Stimulated activated naive B cell treated with anti-CD40 and anti-IgM and Interleukin-4, amounts not matched to agents 10 μg/mL and 1 μg/mL and 100 μg/mL, for 72 hours (primary cell): ENCODE measurements around the gene HIGD1A.

Experiments
- ATAC-seq, 2 donors: fragments of 150-1000 bp; cut with Tn5 transposase; replicated peaks; 2 replicates each; pipeline ENCODE4 v1.10.0; 2021; ENCODE audit warnings: moderate library complexity in 1 of 2
- DNase-seq: peaks from one replicate; pipeline ENCODE4 v3.0.0; 2021
- H3K27ac Mint-ChIP-seq: one replicate; pipeline ENCODE4 v1.8.0; 2022; ENCODE audit warnings: mild to moderate bottlenecking, mixed read lengths
- H3K27me3 Mint-ChIP-seq, 2 donors: one replicate each; pipeline ENCODE4 v1.8.0; 2022; ENCODE audit warnings: mixed read lengths in 2 of 2
- H3K36me3 Mint-ChIP-seq, 2 donors: one replicate each; pipeline ENCODE4 v1.8.0; 2022; ENCODE audit warnings: mixed read lengths in 2 of 2, mild to moderate bottlenecking in 1 of 2
- H3K4me1 Mint-ChIP-seq, 2 donors: one replicate each; pipeline ENCODE4 v1.8.0; 2022; ENCODE audit warnings: mixed read lengths in 2 of 2, mild to moderate bottlenecking in 1 of 2
- H3K4me3 Mint-ChIP-seq, 2 donors: one replicate each; pipeline ENCODE4 v1.8.0; 2022; ENCODE audit warnings: mild to moderate bottlenecking in 2 of 2, mixed read lengths in 2 of 2, moderate library complexity in 1 of 2
- H3K9me3 Mint-ChIP-seq, 2 donors: one replicate each; pipeline ENCODE4 v1.8.0; 2022; ENCODE audit warnings: mixed read lengths in 2 of 2, mild to moderate bottlenecking in 1 of 2

The HIGD1A gene

GRCh38 chr3:42804106-42804830 is at the start of gene HIGD1A:
Gene HIGD1A, minus strand, starts transcription at chr3:42804490. Its CDS starts 10,237 bp downstream, at chr3:42794253.
- H3K36me3 Mint-ChIP-seq, result peaks cover 2 to 10% of the 10 kb centered on the region in 2 donors
- H3K4me3 Mint-ChIP-seq, result peak within 1 kb of the TSS; percentile 87 to 89
- H3K27ac Mint-ChIP-seq, result peak within 1 kb of the TSS; percentile 89
- peaks cover 21 to 22% of the 10 kb centered on the region in 2 donors for H3K27me3 Mint-ChIP-seq
- no peaks in the 10 kb centered on the region for H3K9me3 Mint-ChIP-seq
- peaks cover 17 to 33% of the 10 kb centered on the region in 2 donors for H3K4me1 Mint-ChIP-seq
- peak; percentile 90 for DNase-seq
- ATAC-seq, result peak; percentile 99

- Mint-ChIP-seq H3K27me3 (peaks cover 0 to 5% of the 10 kb centered on the region in 2 donors), H3K27ac (peak overlapping the region; percentile 86), H3K4me3 (no peak overlapping the region), H3K9me3 (no peaks in the 10 kb centered on the region), H3K36me3 (no peaks in the 10 kb centered on the region), H3K4me1 (peaks cover 26 to 42% of the 10 kb centered on the region in 2 donors)
- no peak for DNase-seq
- no peak for ATAC-seq
Observed at GRCh38 chr3:42853739-42854302, 49.5 kb upstream of the HIGD1A start.

DNA sequence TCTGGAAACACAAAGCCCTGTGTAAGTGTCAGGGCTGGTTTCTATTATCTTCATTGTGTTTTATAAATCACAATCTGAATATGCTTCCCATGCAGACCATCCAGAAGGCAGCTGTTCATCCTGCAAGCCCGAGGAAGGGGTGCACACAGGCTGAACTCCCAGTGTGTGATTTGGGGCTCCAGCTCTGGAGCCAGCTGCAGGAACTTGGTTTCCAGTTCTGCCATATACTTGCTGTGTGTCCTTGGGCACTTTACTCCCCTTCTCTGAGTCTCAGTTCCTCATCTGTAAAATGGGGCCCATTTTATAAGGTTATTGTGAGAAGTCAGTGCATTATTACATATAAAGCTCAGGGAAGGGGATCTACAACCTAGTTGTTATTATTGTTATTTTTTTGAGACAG is 48.8 kb upstream of the HIGD1A start:
- DNase-seq (no peak), ATAC-seq (no peak)
- Mint-ChIP-seq H3K4me1 (peaks cover 27 to 45% of the 10 kb centered on the region in 2 donors), H3K9me3 (no peaks in the 10 kb centered on the region), H3K36me3 (no peaks in the 10 kb centered on the region), H3K27me3 (peaks cover 0 to 5% of the 10 kb centered on the region in 2 donors), H3K4me3 (no peak overlapping the region), H3K27ac (no peak overlapping the region)

- Mint-ChIP-seq H3K27me3 (peaks cover 0 to 5% of the 10 kb centered on the region in 2 donors), H3K36me3 (no peaks in the 10 kb centered on the region), H3K4me3 (no peak overlapping the region), H3K4me1 (peaks cover 31 to 51% of the 10 kb centered on the region in 2 donors), H3K9me3 (no peaks in the 10 kb centered on the region), H3K27ac (peak overlapping the region; percentile 38)
- ATAC-seq (no peak), DNase-seq (no peak)
Observed at GRCh38 chr3:42852441-42852840, 48.2 kb upstream of the HIGD1A start.

DNA sequence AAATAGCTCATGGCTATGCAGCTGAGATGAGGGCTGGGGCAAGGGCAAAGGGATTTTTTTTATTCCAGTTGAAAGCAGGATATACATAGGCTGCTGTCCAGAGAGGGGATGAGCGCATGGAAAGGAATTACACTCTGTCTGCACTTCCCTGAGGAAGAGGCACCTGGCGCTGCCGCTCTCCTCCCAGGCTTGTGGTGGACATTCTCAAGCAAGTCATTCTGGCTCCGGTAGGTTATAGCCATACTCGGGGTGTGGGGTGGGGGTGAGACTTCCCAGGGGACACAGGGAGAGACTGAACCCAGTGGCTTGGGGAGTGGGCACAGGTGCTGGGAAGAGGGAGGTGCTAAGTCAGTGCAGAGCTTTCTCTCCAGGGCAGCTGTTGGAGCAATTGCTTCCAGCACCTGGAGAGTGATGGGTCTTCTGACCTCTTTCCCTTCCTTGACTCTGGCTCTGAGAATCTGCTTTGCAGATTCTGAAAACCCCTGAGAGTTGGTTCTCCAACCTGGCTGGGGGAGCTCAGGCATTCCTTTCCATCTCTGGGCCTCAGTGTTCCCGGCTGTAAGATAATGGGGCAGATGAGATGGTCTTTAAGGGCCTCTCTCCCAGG is 47.0 kb upstream of the HIGD1A start:
- Mint-ChIP-seq H3K4me1 (peaks cover 40 to 57% of the 10 kb centered on the region in 2 donors), H3K27ac (no peak overlapping the region), H3K4me3 (no peak overlapping the region), H3K9me3 (no peaks in the 10 kb centered on the region), H3K27me3 (peaks cover 0 to 5% of the 10 kb centered on the region in 2 donors), H3K36me3 (no peaks in the 10 kb centered on the region)
- DNase-seq (no peak), ATAC-seq (no peak)

DNA sequence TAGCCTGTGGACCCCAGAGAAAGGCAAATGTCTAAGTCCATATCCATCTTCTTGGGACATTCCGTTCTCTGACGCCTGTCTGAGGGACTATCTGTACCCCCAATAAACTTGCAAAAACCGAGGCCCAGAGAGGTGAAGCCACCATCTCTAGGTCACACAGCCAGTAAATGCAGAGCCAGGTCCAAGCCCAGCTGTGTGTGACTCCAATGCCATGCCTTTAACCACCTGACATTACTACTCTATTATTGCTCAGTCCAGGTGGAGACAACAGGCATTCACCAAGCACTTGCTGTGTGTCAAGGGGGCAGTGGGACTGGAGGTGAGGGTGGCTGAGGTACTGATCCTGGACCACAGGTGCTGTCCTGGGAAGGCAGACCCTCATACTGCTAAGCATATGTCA is 46.0 kb upstream of the HIGD1A start:
- H3K36me3 Mint-ChIP-seq, result no peaks in the 10 kb centered on the region
- H3K9me3 Mint-ChIP-seq, result no peaks in the 10 kb centered on the region
- no peak overlapping the region for H3K4me3 Mint-ChIP-seq
- peaks cover 39 to 57% of the 10 kb centered on the region in 2 donors for H3K4me1 Mint-ChIP-seq
- ATAC-seq, result no peak
- no peak for DNase-seq
- no peak overlapping the region for H3K27ac Mint-ChIP-seq
- H3K27me3 Mint-ChIP-seq, result peaks cover 0 to 1% of the 10 kb centered on the region in 2 donors

DNA sequence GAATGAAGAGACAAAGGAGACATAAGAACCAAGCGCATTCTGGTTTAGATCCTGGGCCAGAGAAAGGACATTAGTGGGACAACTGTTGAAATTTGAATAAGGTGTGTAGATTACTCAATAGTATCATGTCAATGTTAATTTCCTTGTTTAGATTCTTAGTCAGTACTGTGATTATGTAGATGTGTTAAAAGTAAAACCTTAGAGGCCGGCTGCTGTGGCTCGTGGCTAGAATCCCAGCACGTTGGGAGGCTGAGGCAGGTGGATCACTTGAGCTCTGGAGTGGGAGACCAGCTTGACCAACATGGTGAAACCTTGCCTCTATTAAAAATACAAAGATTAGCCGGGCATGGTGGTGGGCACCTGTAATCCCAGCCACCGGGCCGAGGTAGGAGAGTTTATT is 44.7 kb upstream of the HIGD1A start:
- no peaks in the 10 kb centered on the region for H3K36me3 Mint-ChIP-seq
- peaks cover 45 to 68% of the 10 kb centered on the region in 2 donors for H3K4me1 Mint-ChIP-seq
- no peak overlapping the region for H3K4me3 Mint-ChIP-seq
- no peaks in the 10 kb centered on the region for H3K9me3 Mint-ChIP-seq
- peak overlapping the region; percentile 68 for H3K27ac Mint-ChIP-seq
- ATAC-seq, result no peak
- H3K27me3 Mint-ChIP-seq, result no peaks in the 10 kb centered on the region
- DNase-seq, result no peak

DNA sequence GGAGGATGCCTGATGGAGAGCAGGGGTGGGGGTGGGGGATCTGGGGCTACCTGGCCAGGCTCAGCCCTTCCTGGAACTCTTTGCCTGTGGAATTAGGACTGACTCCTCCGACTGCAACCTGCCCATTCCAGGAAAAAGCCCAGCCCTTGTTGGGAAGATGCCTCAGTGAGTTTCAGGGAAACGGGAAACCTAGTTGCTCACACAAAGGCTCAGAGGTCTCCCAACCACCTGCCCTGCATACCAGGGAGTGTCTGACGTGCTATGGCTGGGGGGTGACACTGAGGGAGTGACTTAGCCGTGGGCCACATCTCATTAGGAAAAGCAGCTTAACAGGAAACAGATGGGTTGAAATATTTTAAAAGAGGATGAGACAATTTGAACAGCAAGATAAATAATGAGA is 43.4 kb upstream of the HIGD1A start:
- no peak for DNase-seq
- H3K9me3 Mint-ChIP-seq, result no peaks in the 10 kb centered on the region
- no peaks in the 10 kb centered on the region for H3K27me3 Mint-ChIP-seq
- H3K27ac Mint-ChIP-seq, result peak overlapping the region; percentile 92
- no peaks in the 10 kb centered on the region for H3K36me3 Mint-ChIP-seq
- peak overlapping the region; percentile 68 to 79 for H3K4me3 Mint-ChIP-seq
- peaks cover 48 to 69% of the 10 kb centered on the region in 2 donors for H3K4me1 Mint-ChIP-seq
- peak in 1 of 2 donors; percentile 30 for ATAC-seq

DNA sequence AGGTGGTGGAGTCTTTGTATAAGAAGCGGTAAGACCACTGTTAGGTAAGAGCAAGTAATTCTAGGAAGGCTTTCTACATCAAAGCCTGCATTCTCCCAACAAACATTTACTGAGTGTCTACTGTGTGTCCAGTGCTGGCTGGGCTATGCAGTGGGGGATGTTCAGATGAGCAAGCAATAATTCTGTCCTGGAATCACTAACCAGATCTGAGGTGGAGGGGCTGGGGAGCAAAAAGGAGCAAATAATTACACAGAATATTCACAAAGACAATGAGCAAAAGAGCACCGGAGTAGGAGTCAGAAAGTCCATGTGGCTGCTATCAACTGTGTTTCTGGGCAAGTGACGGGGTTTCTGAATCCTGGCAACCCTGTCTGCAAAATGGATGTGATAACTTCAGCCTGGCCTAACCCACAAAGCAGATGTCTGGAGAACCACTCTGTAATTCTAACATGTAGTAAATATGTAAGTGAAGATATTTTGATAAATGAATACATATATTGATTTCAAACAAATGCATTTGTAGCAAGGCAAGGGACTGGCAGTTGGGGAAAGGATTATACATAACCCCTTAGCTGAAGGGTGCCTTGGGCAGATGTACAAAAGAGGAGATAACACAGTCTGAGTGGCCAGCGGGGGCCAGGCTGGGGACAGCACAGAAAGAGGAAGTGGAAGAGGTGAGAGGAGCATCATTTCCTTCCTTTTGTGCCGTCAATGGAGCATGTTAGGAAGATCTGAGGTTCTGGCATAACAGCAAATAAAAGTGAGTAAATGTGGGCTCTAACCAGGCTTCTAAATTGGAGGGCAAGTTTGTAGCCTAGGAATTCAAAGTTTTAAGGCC is 42.6 kb upstream of the HIGD1A start:
- Mint-ChIP-seq H3K4me1 (peaks cover 42 to 61% of the 10 kb centered on the region in 2 donors), H3K27ac (peak overlapping the region; percentile 92), H3K4me3 (peak overlapping the region; percentile 68 to 79), H3K27me3 (no peaks in the 10 kb centered on the region), H3K9me3 (no peaks in the 10 kb centered on the region), H3K36me3 (no peaks in the 10 kb centered on the region)
- DNase-seq (peak; percentile 49), ATAC-seq (peak; percentile 97)

DNA sequence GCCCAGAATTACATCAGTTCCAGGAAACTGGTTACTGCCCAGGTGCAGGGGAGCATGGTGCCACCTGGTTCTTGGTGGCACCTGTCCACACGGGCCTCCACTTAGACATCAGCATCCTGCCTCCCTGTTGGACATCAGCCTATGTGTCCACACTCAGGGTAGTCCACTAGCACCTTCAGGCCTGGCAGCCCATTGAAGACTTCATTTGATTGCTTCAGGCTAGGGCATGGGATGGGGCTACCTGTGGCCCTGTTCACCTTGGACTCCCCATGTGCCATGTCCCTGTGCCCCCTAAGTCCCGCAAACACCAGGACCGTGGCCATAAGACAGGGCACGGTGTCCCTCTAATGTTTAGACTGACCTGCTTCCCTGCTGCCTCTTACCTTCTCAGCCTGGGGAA is 40.5 kb upstream of the HIGD1A start:
- no peak for ATAC-seq
- no peaks in the 10 kb centered on the region for H3K36me3 Mint-ChIP-seq
- DNase-seq, result no peak
- no peaks in the 10 kb centered on the region for H3K27me3 Mint-ChIP-seq
- H3K4me1 Mint-ChIP-seq, result peaks cover 36 to 68% of the 10 kb centered on the region in 2 donors
- H3K9me3 Mint-ChIP-seq, result no peaks in the 10 kb centered on the region
- H3K27ac Mint-ChIP-seq, result no peak overlapping the region
- no peak overlapping the region for H3K4me3 Mint-ChIP-seq

DNA sequence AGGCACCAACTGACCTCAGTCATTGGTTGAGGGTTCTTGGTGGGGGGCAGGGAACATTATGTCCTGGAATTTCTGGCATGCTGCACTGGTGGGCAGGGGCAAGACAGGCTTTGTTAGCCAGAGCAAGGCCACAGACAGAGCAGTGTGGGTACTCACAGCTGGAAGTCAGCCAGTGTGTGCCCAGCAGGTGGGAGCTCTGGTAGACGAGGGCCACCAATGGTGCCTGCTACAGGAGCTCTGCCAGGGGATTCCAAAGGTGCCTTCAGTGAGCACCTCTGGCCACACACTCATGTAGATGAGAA is 40.1 kb upstream of the HIGD1A start:
- Mint-ChIP-seq H3K36me3 (no peaks in the 10 kb centered on the region), H3K4me1 (peaks cover 39 to 69% of the 10 kb centered on the region in 2 donors), H3K4me3 (no peak overlapping the region), H3K27me3 (no peaks in the 10 kb centered on the region), H3K9me3 (no peaks in the 10 kb centered on the region), H3K27ac (no peak overlapping the region)
- DNase-seq (no peak), ATAC-seq (no peak)

DNA sequence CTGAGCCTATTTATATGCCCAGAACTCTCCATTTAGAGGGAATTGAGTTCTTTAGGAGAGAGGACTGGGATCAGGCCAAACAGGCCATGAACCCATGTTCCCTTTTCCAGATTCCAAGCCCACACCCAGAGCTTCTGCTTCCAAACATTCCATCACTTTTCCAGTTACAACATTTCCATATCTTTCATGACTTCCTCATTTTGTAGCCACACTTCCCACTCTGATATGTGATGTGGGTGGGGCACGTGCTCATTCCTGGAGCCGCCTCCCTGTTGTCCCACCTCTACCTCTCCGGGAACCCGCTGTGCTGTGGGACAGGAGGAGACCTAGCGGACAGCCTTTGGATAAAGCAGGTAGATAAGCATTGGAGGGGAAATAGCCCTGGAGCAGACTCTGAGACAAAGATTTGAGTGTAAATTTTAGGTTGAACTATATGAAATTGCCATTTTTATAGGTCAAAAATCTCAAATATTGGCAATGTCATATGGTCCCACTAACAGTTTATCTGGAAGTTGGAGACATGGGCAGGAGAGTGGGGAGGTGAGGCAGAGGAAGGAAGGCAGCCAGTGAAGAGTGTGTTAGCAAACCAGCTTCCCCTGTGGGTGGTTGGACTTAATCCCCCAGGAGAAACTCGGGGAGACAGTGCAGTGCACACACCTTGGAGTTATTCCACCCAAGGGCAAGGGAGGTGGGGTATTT is 39.6 kb upstream of the HIGD1A start:
- H3K4me1 Mint-ChIP-seq, result peaks cover 36 to 64% of the 10 kb centered on the region in 2 donors
- no peaks in the 10 kb centered on the region for H3K9me3 Mint-ChIP-seq
- no peak for ATAC-seq
- no peak for DNase-seq
- H3K36me3 Mint-ChIP-seq, result no peaks in the 10 kb centered on the region
- H3K27ac Mint-ChIP-seq, result no peak overlapping the region
- H3K27me3 Mint-ChIP-seq, result no peaks in the 10 kb centered on the region
- no peak overlapping the region for H3K4me3 Mint-ChIP-seq

- Mint-ChIP-seq H3K9me3 (no peaks in the 10 kb centered on the region), H3K4me3 (no peak overlapping the region), H3K27ac (no peak overlapping the region), H3K36me3 (no peaks in the 10 kb centered on the region), H3K27me3 (no peaks in the 10 kb centered on the region), H3K4me1 (peaks cover 19 to 44% of the 10 kb centered on the region in 2 donors)
- DNase-seq (no peak), ATAC-seq (no peak)
Observed at GRCh38 chr3:42841332-42841731, 37.0 kb upstream of the HIGD1A start.

- no peaks in the 10 kb centered on the region for H3K36me3 Mint-ChIP-seq
- ATAC-seq (peak; percentile 98 to 99), DNase-seq (peak; percentile 21)
- peaks cover 11 to 26% of the 10 kb centered on the region in 2 donors for H3K4me1 Mint-ChIP-seq
- H3K27me3 Mint-ChIP-seq, result peaks cover 5 to 6% of the 10 kb centered on the region in 2 donors
- peak overlapping the region in 1 of 2 donors; percentile 36 for H3K4me3 Mint-ChIP-seq
- no peaks in the 10 kb centered on the region for H3K9me3 Mint-ChIP-seq
- H3K27ac Mint-ChIP-seq, result peak overlapping the region; percentile 14
Observed at GRCh38 chr3:42839616-42840015, 35.3 kb upstream of the HIGD1A start.
